Loucy (cell line): ENCODE results near the gene DHFR2.

ENCODE experiments used
- H2AFZ ChIP-seq: fragments of 200-600 bp; sonication (generic); 2 replicates; pipeline ENCODE4 v1.6.0; 2016; ENCODE audit warnings: antibody characterized with exemption, mild to moderate bottlenecking, low read length, moderate library complexity
- H3F3A ChIP-seq: fragments of 200-600 bp; 2 replicates; pipeline ENCODE4 v1.6.0; 2016; ENCODE audit warnings: antibody characterized with exemption, low read depth, mild to moderate bottlenecking
- H3K27me3 ChIP-seq: fragments of 200-600 bp; sonication (generic); 2 replicates; pipeline ENCODE4 v1.6.1; 2014; ENCODE audit warnings: low read length, mild to moderate bottlenecking; ENCODE audit not compliant: insufficient read depth, poor library complexity, severe bottlenecking
- H3K36me3 ChIP-seq: fragments of 200-600 bp; sonication (generic); 2 replicates; pipeline ENCODE4 v1.6.1; 2016; ENCODE audit warnings: low read length; ENCODE audit not compliant: insufficient read depth
- H3K4me1 ChIP-seq: fragments of 200-600 bp; sonication (generic); 2 replicates; pipeline ENCODE4 v1.5.1; 2014; ENCODE audit warnings: low read length, mild to moderate bottlenecking; ENCODE audit not compliant: insufficient read depth, poor library complexity, severe bottlenecking
- H3K4me2 ChIP-seq: fragments of 200-600 bp; sonication (generic); 2 replicates; pipeline ENCODE4 v1.6.0; 2014; ENCODE audit warnings: antibody characterized with exemption, low read length, low read depth, mild to moderate bottlenecking; ENCODE audit not compliant: poor library complexity, severe bottlenecking
- H3K4me3 ChIP-seq: fragments of 200-600 bp; sonication (generic); 2 replicates; pipeline ENCODE4 v1.5.1; 2014; ENCODE audit warnings: low read length, mild to moderate bottlenecking, mixed read lengths; ENCODE audit not compliant: poor library complexity, severe bottlenecking
- H3K79me2 ChIP-seq: fragments of 200-600 bp; sonication (generic); 2 replicates; pipeline ENCODE4 v1.6.1; 2014; ENCODE audit warnings: low read length; ENCODE audit not compliant: insufficient read depth
- H3K9ac ChIP-seq: fragments of 200-600 bp; sonication (generic); 2 replicates; pipeline ENCODE4 v1.6.0; 2014; ENCODE audit warnings: mild to moderate bottlenecking, low read depth, low read length, moderate library complexity; ENCODE audit not compliant: poor library complexity, severe bottlenecking
- H3K9me2 ChIP-seq: fragments of 200-600 bp; sonication (generic); replicated peaks from 2 replicates; pipeline ENCODE4 v1.6.1; 2016; ENCODE audit warnings: low read depth, low read length, mixed read lengths
- H3K9me3 ChIP-seq: fragments of 200-600 bp; sonication (generic); 2 replicates; pipeline ENCODE4 v1.6.1; 2014; ENCODE audit warnings: mild to moderate bottlenecking, antibody characterized with exemption, low read length, low read depth; ENCODE audit not compliant: insufficient read depth
- H4K20me1 ChIP-seq: fragments of 200-600 bp; sonication (generic); 2 replicates; pipeline ENCODE4 v1.6.0; 2014; ENCODE audit warnings: antibody characterized with exemption, low read length, mild to moderate bottlenecking; ENCODE audit not compliant: insufficient read depth, poor library complexity, severe bottlenecking
- EZH2phosphoT487 ChIP-seq: fragments of 200-600 bp; IDR thresholded peaks from 2 replicates; pipeline ENCODE4 v1.6.1; 2018; ENCODE audit warnings: antibody characterized with exemption, mild to moderate bottlenecking, moderate library complexity, borderline replicate concordance
- TF ChIP-seq, protein P1 (sequence below): fragments of 200-600 bp; sonication (generic); conservative IDR thresholded peaks from 2 replicates; pipeline ENCODE4 v1.5.1; 2014; ENCODE audit warnings: mild to moderate bottlenecking, antibody characterized with exemption, low read length

DHFR2 gene

DNA sequence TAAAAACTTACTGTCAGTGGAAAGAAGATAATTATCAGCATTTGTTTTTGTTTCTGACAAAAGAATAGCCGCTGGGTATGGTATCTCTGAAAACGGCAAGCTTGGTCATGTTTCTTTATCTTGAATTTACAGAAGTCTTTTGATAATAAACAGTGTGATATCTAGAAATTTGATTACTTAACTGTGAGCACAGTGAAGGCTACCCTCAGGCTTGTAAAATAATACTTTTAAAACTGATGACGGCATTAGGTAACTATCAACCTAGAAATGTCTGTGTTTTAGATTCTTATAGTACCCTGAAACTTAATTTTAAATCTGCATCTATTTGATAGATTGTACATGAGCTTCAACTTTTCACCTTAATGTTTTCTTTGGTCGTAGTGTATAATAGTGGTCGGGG, 43.6 kb upstream of the DHFR2 start:
- Histone ChIP-seq H3K9ac (no peak overlapping the region), H2AFZ (no peak overlapping the region), H3K79me2 (no peaks in the 10 kb centered on the region), H3F3A (no peaks in the 10 kb centered on the region), H3K9me3 (no peaks in the 10 kb centered on the region), H3K4me3 (no peak overlapping the region), H3K9me2 (no peaks in the 10 kb centered on the region), H3K27me3 (no peaks in the 10 kb centered on the region), H4K20me1 (no peaks in the 10 kb centered on the region), H3K4me2 (no peak overlapping the region), H3K4me1 (no peaks in the 10 kb centered on the region), H3K36me3 (peaks cover 18% of the 10 kb centered on the region; the same call in 1 of the 2 replicates)
- TF ChIP-seq, protein P1, sequence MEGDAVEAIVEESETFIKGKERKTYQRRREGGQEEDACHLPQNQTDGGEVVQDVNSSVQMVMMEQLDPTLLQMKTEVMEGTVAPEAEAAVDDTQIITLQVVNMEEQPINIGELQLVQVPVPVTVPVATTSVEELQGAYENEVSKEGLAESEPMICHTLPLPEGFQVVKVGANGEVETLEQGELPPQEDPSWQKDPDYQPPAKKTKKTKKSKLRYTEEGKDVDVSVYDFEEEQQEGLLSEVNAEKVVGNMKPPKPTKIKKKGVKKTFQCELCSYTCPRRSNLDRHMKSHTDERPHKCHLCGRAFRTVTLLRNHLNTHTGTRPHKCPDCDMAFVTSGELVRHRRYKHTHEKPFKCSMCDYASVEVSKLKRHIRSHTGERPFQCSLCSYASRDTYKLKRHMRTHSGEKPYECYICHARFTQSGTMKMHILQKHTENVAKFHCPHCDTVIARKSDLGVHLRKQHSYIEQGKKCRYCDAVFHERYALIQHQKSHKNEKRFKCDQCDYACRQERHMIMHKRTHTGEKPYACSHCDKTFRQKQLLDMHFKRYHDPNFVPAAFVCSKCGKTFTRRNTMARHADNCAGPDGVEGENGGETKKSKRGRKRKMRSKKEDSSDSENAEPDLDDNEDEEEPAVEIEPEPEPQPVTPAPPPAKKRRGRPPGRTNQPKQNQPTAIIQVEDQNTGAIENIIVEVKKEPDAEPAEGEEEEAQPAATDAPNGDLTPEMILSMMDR: no peak
- TF ChIP-seq EZH2phosphoT487: no peak

DNA sequence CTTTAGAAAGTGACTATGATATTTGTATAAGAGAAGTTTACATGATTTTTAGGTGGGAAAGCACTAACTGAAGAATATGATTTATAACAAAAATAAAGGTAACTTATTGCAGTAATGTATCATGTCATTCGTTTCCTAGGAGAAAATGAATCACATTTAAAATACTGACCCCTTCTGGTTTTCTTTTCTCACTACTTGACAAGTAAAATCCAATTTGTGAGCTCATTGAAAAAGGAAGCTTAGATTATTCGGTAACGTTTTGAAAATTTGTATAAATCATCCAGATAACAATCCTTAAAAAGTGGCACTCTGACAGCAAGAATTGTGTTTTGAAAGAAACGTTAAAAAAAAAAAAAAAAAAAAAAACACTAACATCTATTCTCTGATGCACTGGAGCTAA, 39.1 kb upstream of the DHFR2 start:
- Histone ChIP-seq H3F3A (no peaks in the 10 kb centered on the region), H3K4me2 (no peak overlapping the region), H4K20me1 (no peaks in the 10 kb centered on the region), H2AFZ (no peak overlapping the region), H3K9ac (no peak overlapping the region), H3K4me1 (peaks cover 3% of the 10 kb centered on the region), H3K9me3 (no peaks in the 10 kb centered on the region), H3K27me3 (no peaks in the 10 kb centered on the region), H3K79me2 (no peaks in the 10 kb centered on the region), H3K9me2 (no peaks in the 10 kb centered on the region), H3K36me3 (peaks cover 29% of the 10 kb centered on the region; the same call in 1 of the 2 replicates), H3K4me3 (no peak overlapping the region)
- TF ChIP-seq EZH2phosphoT487: no peak
- TF ChIP-seq, protein P1: peak; percentile 47

DNA sequence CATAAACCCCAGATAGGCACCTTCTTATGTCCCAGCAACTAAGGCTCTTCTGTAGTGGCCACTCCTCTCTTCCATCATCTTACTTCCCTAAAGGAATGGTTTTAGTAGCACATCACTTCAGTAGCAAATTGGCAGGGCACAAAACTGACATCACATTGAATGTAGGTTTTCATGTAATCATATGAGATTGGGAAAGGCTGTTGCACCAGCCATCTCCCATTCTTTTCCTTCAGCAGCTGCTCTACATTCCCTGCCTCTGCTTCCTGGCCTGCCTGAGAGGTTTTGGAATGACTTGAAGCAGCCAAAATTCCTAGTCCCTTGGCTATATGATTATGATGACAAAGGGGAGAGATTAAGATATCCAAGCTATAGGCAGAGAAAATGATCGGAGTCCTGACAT, 36.6 kb upstream of the DHFR2 start:
- Histone ChIP-seq H3F3A (no peaks in the 10 kb centered on the region), H3K4me2 (no peak overlapping the region), H3K27me3 (no peaks in the 10 kb centered on the region), H3K4me3 (no peak overlapping the region), H3K4me1 (peaks cover 3% of the 10 kb centered on the region), H3K9me3 (no peaks in the 10 kb centered on the region), H3K79me2 (no peaks in the 10 kb centered on the region), H3K9me2 (no peaks in the 10 kb centered on the region), H2AFZ (no peak overlapping the region), H3K36me3 (peaks cover 44% of the 10 kb centered on the region; the same call in 1 of the 2 replicates), H3K9ac (no peak overlapping the region), H4K20me1 (no peaks in the 10 kb centered on the region)
- no peak for TF ChIP-seq EZH2phosphoT487
- TF ChIP-seq, protein P1: no peak
